Measurements from ENCODE around the gene YKT6.

GRCh38 chr7:44215531-44215930 is 14.8 kb downstream of the YKT6 start:
- no peak for TF ChIP-seq CTCF (IDR thresholded peaks at IDR 0.05; ENCODE audit: poor library complexity)
- TF ChIP-seq EZH2 (IDR thresholded peaks at IDR 0.05; ENCODE audit: borderline replicate concordance), result no peak
- no peak for TF ChIP-seq EZH2phosphoT487 (IDR thresholded peaks at IDR 0.05; ENCODE audit: low read depth, severe bottlenecking, unreplicated experiment)
